ENCODE measurements around the gene MED20.

Gene MED20

DNA sequence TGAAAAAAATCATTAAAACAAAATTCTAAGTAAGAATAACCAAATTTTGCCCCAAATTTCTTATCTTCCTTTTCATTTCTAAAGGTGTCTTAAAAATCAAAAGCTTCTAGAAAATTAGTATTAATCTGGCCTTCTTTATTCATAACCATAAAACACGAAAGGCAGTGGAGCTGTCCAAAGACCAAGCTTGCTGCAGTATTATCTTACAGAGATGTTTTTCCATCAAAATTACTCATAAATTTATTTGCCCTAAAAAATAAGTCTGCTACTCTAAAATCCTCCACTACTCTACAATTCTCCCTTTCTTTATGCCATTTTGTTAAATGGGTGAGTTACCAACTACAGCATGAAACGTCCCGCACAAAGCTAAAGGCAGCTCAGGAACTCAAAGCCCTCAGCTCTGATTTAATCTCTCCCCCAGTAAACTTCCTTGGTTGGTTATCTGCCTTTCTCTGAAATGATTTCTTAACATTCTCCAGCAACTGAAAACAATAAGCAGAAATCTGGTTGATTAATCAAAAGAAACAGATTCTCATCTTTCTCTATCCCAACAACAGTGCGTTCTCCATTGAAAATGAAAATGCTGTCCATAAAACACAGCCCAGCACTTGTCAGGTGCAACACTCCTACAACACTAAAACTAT, 27.9 kb downstream of the MED20 start:
- peak overlapping the region; percentile 82 to 99 (median 96); a peak in 21 of 22 replicates for H3K4me2 ChIP-seq
- H3K4me1 ChIP-seq, result peaks cover 25 to 58% (median 48%) of the 10 kb centered on the region in 10 experiments
- peak overlapping the region in 7 of 11 experiments; percentile 26 to 96 (median 91); a peak in 9 of 22 replicates for H3K9ac ChIP-seq
- H3K27me3 ChIP-seq, result no peaks in the 10 kb centered on the region
- no peak for TF ChIP-seq Cebpa-rat (IDR thresholded peaks at IDR 0.05)
- no peaks in the 10 kb centered on the region for H3K9me3 ChIP-seq (replicated peaks in 1 of 11)
- peak overlapping the region in 1 of 11 experiments; percentile 95; a peak in 3 of 22 replicates for H3K27ac ChIP-seq
- peaks cover 0 to 30% (median 16%) of the 10 kb centered on the region in 11 experiments; a peak in 10 of 22 replicates for H3K36me3 ChIP-seq
- peak overlapping the region in 7 of 10 experiments; percentile 19 to 80 (median 75); a peak in 9 of 20 replicates for H3K4me3 ChIP-seq
- peaks cover 0 to 9% (median 0%) of the 10 kb centered on the region in 11 experiments; a peak in 3 of 22 replicates for H4K20me1 ChIP-seq

DNA sequence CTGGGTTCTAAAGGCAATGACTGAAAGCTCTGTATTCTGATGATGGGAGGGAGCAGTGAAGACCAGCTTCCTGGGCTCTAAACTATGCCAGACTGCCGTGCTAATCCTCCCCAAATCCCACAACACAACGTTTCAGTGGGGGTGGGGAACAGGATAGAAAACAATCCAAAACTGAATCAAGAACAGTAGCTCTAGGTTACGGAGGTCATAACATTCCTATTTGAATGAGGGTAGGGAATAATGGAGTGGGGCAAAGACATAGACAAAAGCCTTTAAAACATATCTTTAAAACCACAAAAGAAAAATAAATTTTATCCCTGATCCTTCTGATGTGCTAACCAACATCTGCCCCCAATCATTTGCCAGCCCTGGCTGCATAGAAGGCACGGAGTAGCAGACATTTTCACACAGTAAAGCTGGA, 33.6 kb downstream of the MED20 start:
- no peaks in the 10 kb centered on the region for H3K27me3 ChIP-seq
- TF ChIP-seq Cebpa-rat (IDR thresholded peaks at IDR 0.05), result no peak
- no peaks in the 10 kb centered on the region for H3K9me3 ChIP-seq (replicated peaks in 1 of 11)
- peaks cover 0 to 66% (median 33%) of the 10 kb centered on the region in 11 experiments; a peak in 14 of 22 replicates for H3K36me3 ChIP-seq
- H3K27ac ChIP-seq, result no peak overlapping the region
- H3K4me3 ChIP-seq, result no peak overlapping the region
- no peak overlapping the region for H3K4me2 ChIP-seq
- H3K4me1 ChIP-seq, result peaks cover 0 to 17% (median 8%) of the 10 kb centered on the region in 10 experiments; a peak in 13 of 20 replicates
- no peak overlapping the region for H3K9ac ChIP-seq
- peaks cover 0 to 9% (median 0%) of the 10 kb centered on the region in 11 experiments; a peak in 2 of 22 replicates for H4K20me1 ChIP-seq

DNA sequence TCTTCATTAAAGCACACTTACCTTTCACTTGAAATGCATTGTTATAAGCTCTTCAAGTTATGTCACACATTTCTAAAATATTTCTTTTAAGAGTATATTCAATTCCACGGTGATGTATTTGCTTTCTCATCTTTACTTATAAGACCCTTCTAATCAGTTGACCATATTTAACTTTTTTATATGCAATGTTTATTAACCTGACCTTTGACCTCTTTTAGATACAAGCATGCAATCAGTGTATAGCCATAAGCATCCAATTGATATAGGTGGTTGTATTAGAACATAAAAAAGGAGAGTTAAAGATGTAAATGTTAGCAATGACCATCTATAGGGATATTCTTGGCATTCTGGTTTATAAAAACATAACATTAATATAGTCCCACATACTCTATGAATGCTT, 35.0 kb downstream of the MED20 start:
- H3K27ac ChIP-seq, result no peak overlapping the region
- peaks cover 0 to 66% (median 26%) of the 10 kb centered on the region in 11 experiments; a peak in 14 of 22 replicates for H3K36me3 ChIP-seq
- H3K9me3 ChIP-seq (replicated peaks in 1 of 11), result no peaks in the 10 kb centered on the region
- no peak overlapping the region for H3K9ac ChIP-seq
- H3K4me3 ChIP-seq, result no peak overlapping the region
- H3K4me1 ChIP-seq, result peaks cover 0 to 4% (median 0%) of the 10 kb centered on the region in 10 experiments; a peak in 5 of 20 replicates
- no peaks in the 10 kb centered on the region for H3K27me3 ChIP-seq
- no peak for TF ChIP-seq Cebpa-rat (IDR thresholded peaks at IDR 0.05)
- peaks cover 0 to 9% (median 0%) of the 10 kb centered on the region in 11 experiments; a peak in 2 of 22 replicates for H4K20me1 ChIP-seq
- H3K4me2 ChIP-seq, result no peak overlapping the region

DNA sequence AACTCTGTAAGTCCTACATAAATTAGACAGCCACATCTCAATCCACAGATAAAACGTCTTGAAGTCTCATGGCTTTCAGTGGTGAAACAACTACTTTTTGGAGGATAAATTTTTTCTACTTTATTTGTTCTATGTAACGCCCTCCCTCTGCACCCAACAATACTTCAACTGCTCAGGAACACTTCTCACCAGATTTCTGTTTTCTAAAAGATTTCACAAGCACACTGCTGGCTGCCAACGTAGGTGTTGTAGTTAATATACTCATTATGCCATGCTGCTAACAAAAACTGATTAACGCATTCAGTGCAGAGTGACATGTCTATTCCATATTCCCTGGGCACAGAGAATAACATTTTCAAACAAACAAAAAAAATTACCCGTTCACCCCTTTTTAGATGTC, 36.0 kb downstream of the MED20 start:
- Histone ChIP-seq H3K27me3 (no peaks in the 10 kb centered on the region), H3K4me1 (peaks cover 0 to 4% (median 0%) of the 10 kb centered on the region in 10 experiments; a peak in 2 of 20 replicates), H3K9ac (no peak overlapping the region), H3K27ac (no peak overlapping the region), H3K4me3 (no peak overlapping the region), H3K9me3 (replicated peaks in 1 of 11) (no peaks in the 10 kb centered on the region), H4K20me1 (peaks cover 0 to 9% (median 0%) of the 10 kb centered on the region in 11 experiments; a peak in 2 of 22 replicates), H3K4me2 (no peak overlapping the region), H3K36me3 (peaks cover 0 to 59% (median 22%) of the 10 kb centered on the region in 11 experiments; a peak in 13 of 22 replicates)
- no peak for TF ChIP-seq Cebpa-rat (IDR thresholded peaks at IDR 0.05)

DNA sequence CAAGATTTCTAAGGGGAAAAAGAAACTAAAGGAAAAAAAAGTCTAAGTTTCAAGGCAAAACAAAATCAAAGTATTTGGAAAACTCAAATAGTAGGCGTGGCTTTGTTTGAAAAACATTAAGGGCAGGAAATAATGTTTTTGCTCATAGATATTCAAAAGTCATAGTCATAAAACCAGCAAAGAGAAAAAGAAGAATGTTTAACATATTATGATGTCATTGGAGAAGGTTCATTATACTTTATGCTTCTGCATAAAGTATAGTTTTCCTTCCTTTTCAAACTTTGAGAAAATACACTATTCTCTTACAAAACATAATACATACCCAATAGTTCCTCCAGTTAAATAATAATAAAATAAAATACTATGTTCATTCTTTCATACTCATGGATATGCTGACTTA, 39.4 kb downstream of the MED20 start:
- Histone ChIP-seq H4K20me1 (peaks cover 0 to 4% (median 0%) of the 10 kb centered on the region in 11 experiments; a peak in 2 of 22 replicates), H3K4me2 (no peak overlapping the region), H3K9me3 (replicated peaks in 1 of 11) (no peaks in the 10 kb centered on the region), H3K4me3 (no peak overlapping the region), H3K9ac (no peak overlapping the region), H3K27ac (no peak overlapping the region), H3K4me1 (peaks cover 0 to 5% (median 0%) of the 10 kb centered on the region in 10 experiments; a peak in 4 of 20 replicates), H3K27me3 (no peaks in the 10 kb centered on the region), H3K36me3 (peaks cover 0 to 39% (median 17%) of the 10 kb centered on the region in 11 experiments; a peak in 12 of 22 replicates)
- TF ChIP-seq Cebpa-rat (IDR thresholded peaks at IDR 0.05), result no peak

DNA sequence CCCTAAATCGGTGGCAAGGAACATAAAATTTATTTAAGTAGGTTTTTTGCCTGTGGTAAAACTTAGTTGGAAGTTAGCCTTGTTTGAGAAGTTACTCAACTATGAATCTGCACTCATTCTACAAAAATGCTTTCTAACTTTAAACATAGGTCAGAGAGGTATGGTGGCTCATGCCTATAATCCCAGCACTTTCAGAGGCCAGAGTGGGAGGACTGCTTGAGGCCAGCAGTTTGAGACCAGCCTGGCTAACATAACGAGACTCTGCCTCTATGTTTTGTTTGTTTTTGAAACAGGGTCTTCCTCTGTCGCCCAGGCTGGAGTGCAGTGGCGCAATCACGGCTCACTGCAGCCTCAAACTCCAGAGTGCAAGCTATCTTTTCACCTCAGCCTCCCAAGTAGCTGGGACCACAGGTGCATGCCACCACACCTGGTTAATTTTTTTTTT, 42.0 kb downstream of the MED20 start:
- Histone ChIP-seq H3K27me3 (no peaks in the 10 kb centered on the region), H3K4me3 (no peak overlapping the region), H3K4me1 (peaks cover 0 to 10% (median 4%) of the 10 kb centered on the region in 10 experiments; a peak in 4 of 20 replicates), H3K9ac (no peak overlapping the region), H4K20me1 (no peaks in the 10 kb centered on the region), H3K36me3 (peaks cover 0 to 32% (median 5%) of the 10 kb centered on the region in 11 experiments; a peak in 10 of 22 replicates), H3K27ac (no peak overlapping the region), H3K9me3 (replicated peaks in 1 of 11) (no peaks in the 10 kb centered on the region), H3K4me2 (0 out of 22 replicates have a peak overlapping the region, but pooled peaks of 1 of the 11 experiments have one; percentile 3)
- TF ChIP-seq Cebpa-rat (IDR thresholded peaks at IDR 0.05), result 0 out of 22 replicates have a peak, but pooled peaks of 1 of the 11 experiments have one; percentile 14

DNA sequence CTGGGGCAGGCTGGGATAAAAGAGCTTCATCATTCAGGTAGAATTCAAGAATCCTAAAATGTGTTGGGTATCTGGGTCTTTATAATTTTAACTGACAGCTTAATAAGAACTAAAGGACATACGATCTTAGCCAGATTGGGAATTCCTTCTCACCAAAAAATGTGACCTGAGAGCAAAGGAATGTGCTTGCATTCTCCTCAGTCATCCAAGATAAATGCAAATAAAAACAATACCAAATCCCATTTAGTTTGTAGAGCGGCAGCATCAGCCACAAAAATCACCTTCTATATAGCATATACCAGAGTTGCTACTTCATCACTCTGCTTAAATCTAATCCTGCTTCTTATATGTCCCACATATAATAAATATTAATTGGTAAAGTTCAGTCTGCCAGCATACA, 42.7 kb downstream of the MED20 start:
- Histone ChIP-seq H3K9ac (no peak overlapping the region), H3K4me2 (no peak overlapping the region), H3K36me3 (peaks cover 0 to 32% (median 3%) of the 10 kb centered on the region in 11 experiments; a peak in 10 of 22 replicates), H3K27me3 (no peaks in the 10 kb centered on the region), H3K27ac (no peak overlapping the region), H4K20me1 (no peaks in the 10 kb centered on the region), H3K9me3 (replicated peaks in 1 of 11) (0 out of 22 replicates have a peak, but pooled peaks cover 0 to under 1% (median 0%) of the 10 kb centered on the region in 11 experiments), H3K4me3 (no peak overlapping the region), H3K4me1 (peaks cover 0 to 10% (median 4%) of the 10 kb centered on the region in 10 experiments; a peak in 4 of 20 replicates)
- TF ChIP-seq Cebpa-rat (IDR thresholded peaks at IDR 0.05), result no peak

DNA sequence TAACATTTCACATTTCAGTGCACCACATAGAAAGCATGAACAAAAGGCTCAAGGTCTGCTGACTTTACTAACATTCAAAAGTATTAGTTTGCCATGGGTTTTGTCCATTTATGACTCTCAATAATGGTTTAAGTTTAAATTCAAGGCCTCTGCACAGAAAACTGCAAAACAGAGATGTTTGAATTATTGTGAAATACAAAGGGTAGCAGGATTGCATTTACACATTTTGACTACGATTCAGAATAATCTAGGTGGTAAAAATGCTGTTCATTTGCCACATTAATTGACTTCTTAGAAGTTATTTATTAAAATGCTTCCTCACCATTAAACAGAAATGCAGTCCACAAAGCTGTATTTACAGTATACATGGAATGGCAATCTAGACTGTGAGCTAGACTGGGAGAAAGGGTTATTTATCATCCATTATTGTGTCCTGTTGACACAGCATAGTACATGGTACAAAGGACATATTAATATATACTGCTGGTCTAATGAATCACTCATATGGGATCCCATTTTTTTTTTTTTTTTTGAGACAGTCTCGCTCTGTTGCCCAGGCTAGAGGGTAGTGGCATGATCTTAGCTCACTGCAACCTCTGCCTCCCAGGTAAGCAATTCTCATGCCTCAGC, 43.8 kb downstream of the MED20 start:
- Histone ChIP-seq H3K36me3 (peaks cover 0 to 42% (median 14%) of the 10 kb centered on the region in 11 experiments; a peak in 13 of 22 replicates), H3K27ac (no peak overlapping the region), H3K4me3 (no peak overlapping the region), H4K20me1 (no peaks in the 10 kb centered on the region), H3K4me2 (no peak overlapping the region), H3K9ac (no peak overlapping the region), H3K9me3 (replicated peaks in 1 of 11) (peaks cover 0 to 9% (median 3%) of the 10 kb centered on the region in 11 experiments; a peak in 3 of 22 replicates), H3K27me3 (no peaks in the 10 kb centered on the region), H3K4me1 (peaks cover 0 to 10% (median 4%) of the 10 kb centered on the region in 10 experiments; a peak in 8 of 20 replicates)
- TF ChIP-seq Cebpa-rat (IDR thresholded peaks at IDR 0.05), result no peak
